HL-60 (cell line): ENCODE results near the gene MARCOL.

Experiments
- CTCF ChIP-seq: IDR thresholded peaks from one replicate; pipeline ENCODE4 v1.5.1; 2011; ENCODE audit warnings: low read length, control low read depth, inconsistent platforms; ENCODE audit not compliant: insufficient read depth
- GABPA ChIP-seq: IDR thresholded peaks from 2 replicates; pipeline ENCODE4 v1.6.1; 2012; ENCODE audit warnings: low read depth
- POLR2AphosphoS5 ChIP-seq: IDR thresholded peaks from 2 replicates; pipeline ENCODE4 v1.6.1; 2012; ENCODE audit warnings: low read depth
- REST ChIP-seq: IDR thresholded peaks from 2 replicates; pipeline ENCODE4 v1.6.1; 2012; ENCODE audit warnings: low read depth; ENCODE audit not compliant: insufficient replicate concordance
- SPI1 ChIP-seq: IDR thresholded peaks from 2 replicates; pipeline ENCODE4 v1.6.1; 2012; ENCODE audit warnings: low read depth, mild to moderate bottlenecking, borderline replicate concordance

GRCh38 chr5:148267962-148268361 lies 29.6 kb downstream of the MARCOL start:
- no peak for TF ChIP-seq CTCF
- TF ChIP-seq POLR2AphosphoS5: no peak
- no peak for TF ChIP-seq REST
- no peak for TF ChIP-seq GABPA
- TF ChIP-seq SPI1: no peak
